ENCODE results near the gene FGF22. TPM values are rescaled to one million over a fixed set of nuclear protein-coding genes. Genes with fewer than 3 reads are reported as not detected.

The FGF22 gene
- total and polyA plus RNA-seq, 10 of the 15 experiments (the other 5 are each of a cell fraction or from before 2014, with no cell fraction given) = 0.05 TPM; not detected in 9

GRCh38 chr19:615619-616018, 24.1 kb upstream of the FGF22 start (continued):
- TF ChIP-seq NBN (IDR thresholded peaks at IDR 0.05) (no peak), CBX5 (IDR thresholded peaks at IDR 0.05; ENCODE audit: low read depth) (no peak), ZNF687 (IDR thresholded peaks at IDR 0.05) (no peak), ATF3 (IDR thresholded peaks at IDR 0.05; ENCODE audit: borderline replicate concordance, extremely low read depth, low read depth, low read length) (no peak), ZNF207 (IDR thresholded peaks at IDR 0.05; ENCODE audit: borderline replicate concordance) (no peak), RFX5 (IDR thresholded peaks at IDR 0.05; ENCODE audit: low read depth, low read length) (no peak), EP300 (IDR thresholded peaks at IDR 0.05; ENCODE audit: borderline replicate concordance in 1 of 2, control insufficient read depth in 1 of 2, low read depth in 2 of 2, low read length in 2 of 2) (no peak), POU2F2 (IDR thresholded peaks at IDR 0.05; ENCODE audit: borderline replicate concordance, low read depth, low read length) (no peak), ZBED1 (IDR thresholded peaks at IDR 0.05; ENCODE audit: borderline replicate concordance) (no peak)

All from GM12878 (cell line).